HG02981 (cell line): Measurements from ENCODE around the gene TPD52L3.

Experiments used
- ATAC-seq: cut with Tn5 transposase; IDR thresholded peaks from one replicate; pipeline ENCODE4 v1.9.1; 2021; ENCODE audit warnings: mild to moderate bottlenecking, moderate library complexity; ENCODE audit not compliant: unreplicated experiment

TPD52L3 gene

GRCh38 chr9:6328103-6328502, at the start of gene TPD52L3:
TPD52L3 (plus strand) TSS chr9:6328375; CDS start chr9:6328596, 221 bp downstream.
- ATAC-seq = no peak

DNA sequence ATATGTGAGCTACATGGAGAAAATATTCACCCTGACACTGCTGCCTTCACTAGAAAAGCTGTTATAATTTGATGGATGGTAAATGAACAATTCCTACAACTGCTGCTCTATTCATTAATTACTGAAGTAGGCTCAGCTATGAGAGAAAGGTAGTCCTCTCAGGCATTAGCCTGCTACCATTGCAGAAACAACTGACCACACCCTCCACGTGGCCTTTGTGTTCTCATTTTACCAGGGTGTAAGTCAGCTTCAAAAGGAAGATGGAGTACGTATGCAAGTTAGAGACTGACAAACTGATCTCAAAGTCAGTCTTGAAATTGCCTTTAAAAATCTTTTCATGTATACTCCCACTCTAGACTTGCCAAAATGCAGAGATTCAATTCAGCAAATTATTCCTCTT, 26.3 kb upstream of the TPD52L3 start:
- ATAC-seq = no peak

DNA sequence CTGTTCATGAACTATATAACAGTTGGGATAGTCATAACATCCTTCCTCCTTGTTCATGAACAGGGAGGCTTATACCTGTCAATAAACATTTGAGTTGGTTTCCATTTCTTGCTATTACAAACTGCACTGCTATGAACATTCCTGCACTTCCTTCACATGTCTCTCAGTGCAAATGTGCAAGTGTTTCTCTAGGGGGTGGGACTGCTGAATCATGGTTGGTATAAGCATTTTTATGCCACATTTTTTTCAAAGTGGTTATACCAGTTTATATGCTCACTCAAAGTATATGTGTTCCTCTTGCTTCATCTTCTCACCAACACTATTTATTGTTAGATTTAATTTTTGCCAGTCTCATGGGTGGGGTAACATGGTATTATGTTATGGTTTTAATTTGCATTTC, 25.8 kb upstream of the TPD52L3 start:
- no peak for ATAC-seq

DNA sequence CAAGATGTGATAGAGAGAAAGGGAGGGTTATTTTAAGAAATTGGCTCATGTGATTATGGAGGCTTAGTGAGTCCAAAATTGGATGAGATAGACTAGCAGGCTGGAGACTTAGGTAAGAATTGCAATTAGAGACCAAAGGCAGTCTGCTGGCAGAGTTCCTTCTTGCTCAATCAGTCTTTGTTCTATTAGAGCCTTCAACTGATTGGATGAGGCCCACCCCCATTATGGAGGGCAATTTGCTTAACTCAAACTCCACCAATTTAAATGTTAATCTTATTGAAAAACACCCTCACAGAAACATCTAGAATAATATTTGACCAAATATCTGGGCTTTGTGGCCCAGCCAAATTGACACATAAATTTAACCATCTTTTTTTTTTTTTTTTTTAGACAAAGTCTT, 23.9 kb upstream of the TPD52L3 start:
- no peak for ATAC-seq

DNA sequence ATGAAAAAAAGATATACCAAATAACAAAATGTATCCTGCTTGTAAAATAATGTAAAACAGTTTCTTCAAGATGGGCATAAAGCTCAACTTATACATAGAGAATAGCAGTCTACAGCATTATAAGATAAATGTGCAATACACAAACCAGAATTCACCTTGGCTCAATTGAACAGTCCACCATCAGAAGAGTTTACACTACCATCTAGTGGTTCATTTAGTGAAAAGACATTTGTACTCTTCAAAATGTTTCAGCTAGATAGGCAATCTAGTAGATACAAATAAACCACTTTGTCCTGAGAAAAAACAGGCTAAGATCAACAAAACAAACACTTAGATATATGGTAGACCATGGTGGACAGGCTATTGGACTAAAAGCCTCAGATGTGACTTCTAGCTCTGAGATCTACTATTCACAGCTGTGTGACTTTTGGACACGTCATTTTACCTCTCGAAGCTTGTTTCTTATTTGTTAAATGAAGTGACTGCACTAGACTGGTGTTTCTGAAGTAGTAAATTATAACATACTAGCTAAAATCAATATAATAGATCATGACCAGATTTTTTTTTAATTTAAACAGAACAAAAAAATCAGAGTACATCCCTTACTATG, 22.1 kb upstream of the TPD52L3 start:
- ATAC-seq = no peak

DNA sequence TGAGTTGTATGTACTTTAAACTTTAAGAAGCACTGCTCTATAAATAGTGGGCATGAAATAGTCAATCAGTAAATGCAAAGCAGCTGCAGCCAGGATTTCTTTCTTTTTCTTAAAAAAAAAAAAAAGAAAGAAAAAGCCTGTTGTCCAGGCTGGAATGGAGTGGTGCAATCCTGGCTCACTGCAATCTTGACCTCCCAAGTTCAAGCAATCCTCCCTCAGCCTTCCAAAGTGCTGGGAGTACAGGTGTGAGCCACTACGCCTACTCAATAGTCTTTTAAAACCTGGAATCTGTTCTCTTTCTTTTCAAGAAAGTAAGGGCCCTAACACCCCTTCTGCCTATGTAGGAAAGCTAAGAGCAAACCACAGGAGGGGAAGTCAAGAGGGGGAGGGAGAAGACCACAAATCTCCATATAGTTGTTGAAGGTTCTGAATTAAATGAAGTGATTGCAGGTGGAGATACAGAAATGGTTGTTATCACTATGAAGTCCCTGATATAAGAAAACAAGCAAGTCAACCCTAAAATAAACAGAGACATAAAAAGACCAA, 20.6 kb upstream of the TPD52L3 start:
- ATAC-seq = no peak

- ATAC-seq = no peak
These were observed 2.9 kb downstream of the TPD52L3 start for GRCh38 chr9:6330958-6331634.

DNA sequence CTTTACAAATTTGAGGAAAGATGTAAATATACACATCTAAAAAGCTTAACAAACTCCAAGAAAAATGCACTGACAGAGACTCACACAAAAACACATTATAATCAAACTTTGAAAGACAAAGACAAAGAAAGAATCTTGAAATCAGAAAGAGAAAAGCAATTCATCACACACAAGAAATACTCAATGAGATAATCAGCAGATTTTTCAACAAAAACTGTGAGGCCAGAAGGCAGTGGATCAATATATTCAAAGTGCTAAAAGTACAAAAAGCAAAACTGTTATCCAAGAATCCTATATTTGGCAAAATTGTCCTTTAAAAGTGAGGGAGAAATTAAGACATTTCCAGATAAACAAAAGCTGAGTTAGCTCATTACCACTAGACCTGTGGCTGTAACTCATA, 6.1 kb downstream of the TPD52L3 start:
- ATAC-seq = no peak

- no peak for ATAC-seq
These were observed 20.6 kb downstream of the TPD52L3 start for GRCh38 chr9:6348766-6349165.

GRCh38 chr9:6351737-6352136, 23.6 kb downstream of the TPD52L3 start:
- no peak for ATAC-seq

- peak; percentile 87 for ATAC-seq
These were observed 26.0 kb downstream of the TPD52L3 start for GRCh38 chr9:6354072-6354686.

DNA sequence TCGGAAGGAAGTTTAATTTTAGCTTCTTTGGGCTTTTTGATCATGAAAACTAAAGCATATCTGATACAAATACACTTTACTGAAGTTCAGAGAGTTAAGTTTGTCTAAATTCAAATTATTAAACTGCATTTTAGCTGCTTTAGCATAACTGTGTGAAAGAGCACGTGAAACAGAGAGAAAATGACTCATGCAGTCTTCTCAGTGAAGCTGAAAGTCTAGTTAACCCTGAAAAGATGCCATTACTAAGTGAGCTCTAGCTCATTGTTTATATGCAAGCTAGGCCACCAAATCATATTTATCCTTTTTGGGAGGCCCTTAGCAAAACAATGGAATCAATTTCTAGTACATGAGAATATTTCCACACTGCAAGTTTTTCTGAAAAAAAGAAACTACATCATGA, 27.6 kb downstream of the TPD52L3 start:
- ATAC-seq = no peak

DNA sequence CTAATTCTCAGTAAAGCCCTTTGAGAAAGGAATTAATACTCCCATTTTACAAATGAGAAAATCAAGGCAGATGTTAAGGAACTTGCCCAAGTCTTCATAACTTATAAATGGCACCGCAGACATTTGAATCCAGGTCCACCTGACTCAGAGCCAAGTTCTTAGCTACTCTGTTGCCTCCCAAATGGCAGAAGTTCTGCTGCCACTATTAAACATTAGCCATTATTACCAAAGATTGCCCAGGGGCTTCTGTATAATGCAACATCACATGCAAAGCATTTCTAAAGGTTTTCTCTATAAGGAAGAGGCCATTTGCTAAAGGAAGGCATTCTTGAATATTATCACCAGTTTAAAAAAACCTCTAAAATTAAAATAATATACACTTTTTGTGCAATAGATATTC, 28.3 kb downstream of the TPD52L3 start:
- ATAC-seq = no peak

GRCh38 chr9:6356904-6357303, 28.7 kb downstream of the TPD52L3 start:
- no peak for ATAC-seq

GRCh38 chr9:6367128-6367890, 39.1 kb downstream of the TPD52L3 start:
- no peak for ATAC-seq

DNA sequence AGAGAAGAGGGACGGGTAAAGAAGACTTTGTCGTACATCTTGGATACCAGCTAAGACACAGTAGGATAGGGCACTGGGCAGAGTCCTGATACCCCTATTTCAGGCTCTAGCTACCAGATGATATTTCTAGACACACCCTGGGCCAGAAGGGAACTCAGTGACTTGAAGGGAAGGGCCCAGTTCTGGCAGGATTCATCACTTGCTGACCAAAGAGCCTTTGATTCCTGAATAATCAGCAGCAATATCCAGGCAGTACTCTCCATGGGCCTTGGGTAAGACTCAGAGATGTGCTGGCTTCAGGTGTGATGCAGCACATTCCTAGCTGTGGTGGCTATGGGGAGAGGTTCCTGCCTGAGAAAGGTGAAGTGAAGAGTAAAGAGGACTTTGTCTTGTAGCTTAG, 40.7 kb downstream of the TPD52L3 start:
- no peak for ATAC-seq
